GM18861 (cell line): Measurements from ENCODE around the gene ZNF599.

Experiments
- ATAC-seq: cut with Tn5 transposase; IDR thresholded peaks from one replicate; pipeline ENCODE4 v1.9.1; 2021; ENCODE audit not compliant: unreplicated experiment

ZNF599 gene

DNA sequence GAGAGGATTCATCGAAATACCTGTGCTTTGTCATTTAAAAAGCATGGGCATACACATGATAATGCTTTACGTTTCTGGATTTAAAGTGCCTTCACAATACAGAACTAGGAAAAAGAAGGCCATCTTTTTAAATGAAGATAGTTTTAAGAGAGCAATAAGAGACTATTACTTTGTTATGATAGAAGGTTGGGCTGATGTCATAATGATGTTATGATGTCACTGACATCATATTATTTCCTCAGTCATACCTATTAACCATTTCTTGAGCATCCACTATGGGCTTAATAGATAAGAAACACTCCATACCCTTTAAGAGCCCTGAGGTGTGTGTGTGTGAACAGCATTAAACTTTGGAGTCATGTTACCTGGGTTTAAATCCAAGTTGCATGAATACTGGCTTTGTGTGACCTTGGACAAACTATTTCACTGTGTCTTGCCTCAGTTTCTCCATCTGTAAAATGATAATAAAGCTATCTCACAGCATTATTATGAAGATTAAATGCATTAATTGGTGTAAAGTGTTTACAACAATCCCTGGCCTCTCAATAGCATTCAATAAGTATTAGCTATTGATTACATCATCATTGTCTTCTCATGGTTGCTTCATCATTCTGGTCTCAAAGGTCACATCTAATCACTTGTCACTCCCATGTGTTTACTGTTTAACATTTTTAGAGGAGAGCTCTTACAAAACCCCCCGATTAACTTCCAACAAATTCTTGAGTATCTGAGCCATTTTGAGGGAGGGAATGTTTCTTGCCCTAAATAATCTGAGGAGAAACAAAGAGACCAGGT, 27.9 kb downstream of the ZNF599 start:
- ATAC-seq: no peak

GRCh38 chr19:34734537-34735103, 38.4 kb downstream of the ZNF599 start:
- ATAC-seq: peak; percentile 30

DNA sequence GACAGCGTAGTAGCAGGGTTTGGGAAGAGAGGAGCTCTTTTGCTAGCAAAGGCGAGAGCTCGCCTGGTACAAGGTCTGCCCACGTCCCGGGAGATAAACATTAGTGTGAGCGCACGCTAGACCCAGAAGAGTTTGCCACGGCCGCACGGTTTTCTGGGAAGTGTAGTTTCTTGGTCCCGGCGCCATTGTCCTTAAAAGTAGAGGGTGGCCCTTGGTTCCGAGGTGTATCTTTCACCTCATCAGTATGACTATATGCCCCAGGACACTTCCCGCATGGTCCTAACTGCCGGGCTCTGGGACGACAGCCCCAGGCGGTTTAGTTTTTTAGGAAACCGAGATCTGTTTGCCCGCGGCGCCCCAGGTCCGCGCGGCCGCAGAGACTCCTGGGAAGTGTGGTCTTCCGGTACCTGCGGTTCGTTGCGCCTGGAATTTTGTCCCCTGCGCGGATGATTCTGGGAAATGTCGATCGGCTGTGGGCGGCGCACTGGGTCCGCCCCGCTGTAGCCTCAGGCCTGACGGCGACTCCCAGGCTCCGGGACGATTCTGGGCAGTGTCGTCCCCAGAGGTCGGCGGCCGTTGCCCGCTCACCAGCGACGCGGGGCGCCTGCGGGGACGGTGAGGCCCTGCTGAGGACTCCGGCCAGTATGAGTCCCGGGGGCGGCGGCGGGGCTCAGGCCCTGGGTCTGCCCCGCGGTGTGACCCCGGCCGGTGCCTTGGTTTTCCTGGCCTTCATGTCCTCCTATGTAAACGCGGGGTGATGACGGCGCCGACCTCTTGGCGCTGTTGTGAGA, 39.1 kb downstream of the ZNF599 start, which contains the start of gene ZNF181:
Gene ZNF181, plus strand, starts transcription at position 498 of the 791 bp plus-strand sequence. CDS start 795 bp downstream, outside the sequence.
- peak; percentile 67 for ATAC-seq

GRCh38 chr19:34733266-34733745, 39.7 kb downstream of the ZNF599 start:
- ATAC-seq: no peak

DNA sequence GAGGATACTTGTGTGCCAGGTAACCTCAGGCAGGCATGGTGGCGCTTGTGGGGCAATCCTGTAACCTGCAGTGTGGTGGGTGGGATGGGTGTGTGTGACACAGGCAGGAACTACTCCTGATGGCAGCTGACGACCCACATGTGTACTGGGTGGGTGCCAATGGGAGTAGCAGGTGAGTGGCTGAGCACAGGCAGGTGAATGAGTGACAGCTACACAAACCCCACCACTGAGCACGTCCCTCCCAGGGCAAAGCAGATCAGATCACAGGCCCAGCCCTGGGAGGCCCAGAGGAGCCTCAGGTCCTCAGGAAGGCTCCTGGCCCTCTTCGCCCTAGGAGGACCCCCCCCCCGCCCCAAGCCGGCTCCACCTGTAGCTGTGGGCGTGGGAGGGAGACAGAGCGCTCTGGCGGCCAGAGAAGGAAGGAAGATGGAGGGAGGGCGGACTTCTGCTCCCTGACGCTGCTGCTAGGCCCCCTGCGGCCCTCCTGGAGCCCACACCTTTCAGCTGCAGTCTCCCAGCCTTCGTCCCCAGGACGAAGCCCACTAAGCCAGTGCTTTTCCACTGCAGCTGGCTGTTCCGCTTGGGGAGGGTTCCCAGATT, 40.3 kb downstream of the ZNF599 start:
- ATAC-seq: no peak

- ATAC-seq: no peak
Measured at GRCh38 chr19:34731964-34732363, 41.1 kb downstream of the ZNF599 start.

DNA sequence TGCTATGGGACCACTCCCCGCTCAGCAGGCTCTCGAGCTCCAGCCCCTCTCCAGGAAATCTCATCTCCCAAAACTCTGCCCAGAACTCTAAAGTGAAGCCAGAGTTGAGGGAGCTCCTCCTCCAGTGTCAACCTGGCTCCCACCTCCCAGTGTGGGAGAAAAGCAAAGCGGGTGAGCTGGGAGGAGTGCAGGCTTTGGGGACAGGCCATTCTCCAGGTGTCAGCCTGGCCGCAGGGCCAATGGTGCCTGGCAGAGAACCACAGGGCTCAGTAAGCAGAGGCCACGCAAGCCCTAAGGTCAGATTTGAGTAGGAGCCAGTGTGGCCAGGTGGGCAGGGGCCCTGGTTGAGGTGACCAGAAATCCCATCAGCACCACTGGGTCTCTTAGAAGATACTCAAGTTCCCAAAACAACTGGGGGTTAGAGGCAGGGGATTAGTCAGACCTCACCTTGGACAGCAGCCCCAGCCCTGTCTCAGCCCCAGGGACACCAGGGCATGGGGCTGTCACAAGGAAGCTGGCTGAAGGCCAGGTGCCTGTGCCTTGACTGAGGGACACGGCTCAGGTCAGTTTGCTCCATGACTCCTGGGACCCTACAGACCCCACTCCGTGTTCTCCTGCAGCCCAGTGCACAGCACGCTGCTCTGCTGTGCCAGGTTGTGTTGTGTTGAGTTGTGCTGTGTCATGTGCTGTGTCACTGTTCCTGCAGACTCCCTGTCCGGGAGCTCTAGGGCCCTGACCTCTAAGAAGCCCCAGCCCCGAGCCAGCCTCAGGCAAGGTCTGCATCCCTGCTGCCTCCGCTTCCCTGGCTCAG, 41.8 kb downstream of the ZNF599 start:
- no peak for ATAC-seq

- ATAC-seq: no peak
Measured at GRCh38 chr19:34725400-34725799, 47.6 kb downstream of the ZNF599 start.

DNA sequence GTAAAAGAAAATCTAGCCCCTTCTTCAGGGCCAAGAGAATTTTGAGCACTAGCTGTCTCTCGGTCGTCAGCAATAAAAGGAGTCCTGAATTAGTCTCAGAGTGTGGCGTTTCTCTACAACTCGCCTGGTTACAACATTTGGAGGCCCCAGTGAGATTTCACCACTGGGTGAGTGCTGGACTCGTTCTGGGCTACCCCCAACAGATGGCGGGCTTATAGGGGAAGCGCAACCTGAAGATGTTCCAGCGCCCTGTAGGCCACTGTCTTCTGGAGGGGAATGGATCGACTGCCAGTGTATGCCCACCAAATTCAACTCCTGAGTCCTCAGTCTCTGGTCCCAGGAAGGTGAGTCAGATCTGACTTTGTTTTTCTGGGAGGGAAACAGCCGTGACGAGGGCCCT, 50.7 kb downstream of the ZNF599 start:
- no peak for ATAC-seq

- no peak for ATAC-seq
Measured at GRCh38 chr19:34715357-34715756, 57.7 kb downstream of the ZNF599 start.

- ATAC-seq: no peak
Measured at GRCh38 chr19:34713262-34713637, 59.8 kb downstream of the ZNF599 start.

DNA sequence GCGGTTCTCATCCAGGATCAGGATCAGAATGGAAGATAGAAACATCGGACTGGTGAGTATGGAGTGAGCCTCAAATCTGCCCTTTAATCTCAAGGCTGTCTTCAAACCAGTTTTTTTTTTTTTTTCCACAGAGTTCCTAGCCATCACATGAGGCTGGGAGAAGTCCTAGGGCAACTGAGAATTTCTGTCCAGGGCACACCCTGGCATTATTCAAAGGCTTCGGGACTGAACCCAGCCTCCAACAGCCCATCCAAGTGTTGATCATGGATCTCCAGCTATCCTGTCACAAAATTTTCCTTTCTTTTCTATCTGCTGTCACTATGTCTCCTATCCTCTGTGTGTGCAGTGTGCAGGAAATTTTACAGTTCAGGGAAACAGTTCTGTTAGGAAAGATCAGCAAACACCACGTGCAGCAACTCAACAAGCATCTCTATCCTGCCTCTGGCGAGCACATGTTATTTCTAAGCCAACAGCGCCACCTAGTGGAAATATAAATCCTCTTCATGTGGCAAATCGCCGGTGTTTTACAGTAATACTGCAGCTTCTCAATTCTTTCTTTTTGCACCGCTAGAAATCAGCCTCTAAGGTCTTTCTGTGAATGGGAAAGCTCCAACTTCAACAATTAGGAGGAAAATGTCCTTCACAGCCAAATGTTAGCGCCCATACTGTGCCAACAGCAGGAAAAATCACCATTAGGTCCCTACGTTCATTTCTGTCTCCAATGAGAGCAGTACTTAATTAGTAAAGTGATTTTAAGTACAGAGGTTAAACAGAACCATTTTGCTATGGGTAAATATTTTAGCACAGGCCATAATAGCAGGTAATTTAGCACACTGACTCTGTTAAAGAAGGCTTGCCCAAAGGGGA, 60.4 kb downstream of the ZNF599 start:
- no peak for ATAC-seq

GRCh38 chr19:34711890-34712289, 61.1 kb downstream of the ZNF599 start:
- no peak for ATAC-seq
